ENCODE results near the gene LRRFIP1. TPM values are rescaled to one million over a fixed set of nuclear protein-coding genes. Genes with fewer than 3 reads are reported as not detected.

The LRRFIP1 gene
- total RNA-seq, 1 donor, result 49.0 TPM

DNA sequence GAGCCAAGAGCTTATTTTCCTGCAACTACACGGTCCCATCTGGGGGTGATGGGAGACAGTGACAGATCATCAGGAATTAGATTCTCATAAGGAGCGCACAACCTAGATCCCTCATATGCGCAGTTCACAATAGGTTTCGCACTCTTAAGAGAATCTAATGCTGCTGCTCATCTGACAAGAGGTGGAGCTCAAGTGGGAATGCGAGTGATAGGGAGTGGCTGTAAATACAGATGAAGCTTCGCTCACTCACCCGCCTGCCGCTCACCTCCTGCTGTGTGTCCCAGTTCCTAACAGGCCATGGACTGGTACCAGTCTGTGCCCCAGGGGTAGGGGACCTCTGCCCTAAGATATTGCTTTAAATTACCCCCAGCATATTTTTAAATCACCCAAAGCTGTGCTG, 10.8 kb downstream of the LRRFIP1 start:
- DNase-seq (ENCODE audit: low read depth), result no peak
- no peak overlapping the region for H3K4me3 ChIP-seq (ENCODE audit: low read depth, low read length)
- TF ChIP-seq, protein P1, sequence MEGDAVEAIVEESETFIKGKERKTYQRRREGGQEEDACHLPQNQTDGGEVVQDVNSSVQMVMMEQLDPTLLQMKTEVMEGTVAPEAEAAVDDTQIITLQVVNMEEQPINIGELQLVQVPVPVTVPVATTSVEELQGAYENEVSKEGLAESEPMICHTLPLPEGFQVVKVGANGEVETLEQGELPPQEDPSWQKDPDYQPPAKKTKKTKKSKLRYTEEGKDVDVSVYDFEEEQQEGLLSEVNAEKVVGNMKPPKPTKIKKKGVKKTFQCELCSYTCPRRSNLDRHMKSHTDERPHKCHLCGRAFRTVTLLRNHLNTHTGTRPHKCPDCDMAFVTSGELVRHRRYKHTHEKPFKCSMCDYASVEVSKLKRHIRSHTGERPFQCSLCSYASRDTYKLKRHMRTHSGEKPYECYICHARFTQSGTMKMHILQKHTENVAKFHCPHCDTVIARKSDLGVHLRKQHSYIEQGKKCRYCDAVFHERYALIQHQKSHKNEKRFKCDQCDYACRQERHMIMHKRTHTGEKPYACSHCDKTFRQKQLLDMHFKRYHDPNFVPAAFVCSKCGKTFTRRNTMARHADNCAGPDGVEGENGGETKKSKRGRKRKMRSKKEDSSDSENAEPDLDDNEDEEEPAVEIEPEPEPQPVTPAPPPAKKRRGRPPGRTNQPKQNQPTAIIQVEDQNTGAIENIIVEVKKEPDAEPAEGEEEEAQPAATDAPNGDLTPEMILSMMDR (IDR thresholded peaks at IDR 0.05; ENCODE audit: insufficient read depth, low read length), result no peak

- peak; percentile 10 for DNase-seq (ENCODE audit: low read depth)
- TF ChIP-seq, protein P1 (IDR thresholded peaks at IDR 0.05; ENCODE audit: insufficient read depth, low read length), result no peak
- H3K4me3 ChIP-seq (ENCODE audit: low read depth, low read length), result no peak overlapping the region
These were observed 11.9 kb downstream of the LRRFIP1 start for GRCh38 chr2:237639052-237639835.

DNA sequence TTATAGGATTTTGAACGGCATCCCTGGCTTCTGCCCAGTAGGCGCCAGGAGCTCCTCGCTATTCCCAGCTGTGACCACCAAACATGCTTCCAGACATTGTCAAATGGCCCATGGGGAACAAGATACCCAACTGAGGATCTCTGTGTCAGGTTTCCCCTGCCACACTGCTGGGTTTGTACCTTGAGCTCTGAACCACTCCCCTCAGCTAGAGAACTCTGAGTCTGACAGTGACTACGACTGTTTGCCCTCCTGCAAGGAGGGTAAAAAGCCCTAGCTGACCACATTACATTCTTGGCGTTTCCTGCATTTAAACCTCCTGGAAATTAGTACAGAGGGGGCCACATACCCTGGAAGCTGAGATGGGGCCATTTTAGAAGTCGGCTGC, 12.4 kb downstream of the LRRFIP1 start:
- no peak overlapping the region for H3K4me3 ChIP-seq (ENCODE audit: low read depth, low read length)
- TF ChIP-seq, protein P1 (IDR thresholded peaks at IDR 0.05; ENCODE audit: insufficient read depth, low read length), result no peak
- no peak for DNase-seq (ENCODE audit: low read depth)

GRCh38 chr2:237640493-237640998, 13.2 kb downstream of the LRRFIP1 start:
- H3K4me3 ChIP-seq (ENCODE audit: low read depth, low read length), result no peak overlapping the region
- TF ChIP-seq, protein P1 (IDR thresholded peaks at IDR 0.05; ENCODE audit: insufficient read depth, low read length), result no peak
- DNase-seq (ENCODE audit: low read depth), result no peak

DNA sequence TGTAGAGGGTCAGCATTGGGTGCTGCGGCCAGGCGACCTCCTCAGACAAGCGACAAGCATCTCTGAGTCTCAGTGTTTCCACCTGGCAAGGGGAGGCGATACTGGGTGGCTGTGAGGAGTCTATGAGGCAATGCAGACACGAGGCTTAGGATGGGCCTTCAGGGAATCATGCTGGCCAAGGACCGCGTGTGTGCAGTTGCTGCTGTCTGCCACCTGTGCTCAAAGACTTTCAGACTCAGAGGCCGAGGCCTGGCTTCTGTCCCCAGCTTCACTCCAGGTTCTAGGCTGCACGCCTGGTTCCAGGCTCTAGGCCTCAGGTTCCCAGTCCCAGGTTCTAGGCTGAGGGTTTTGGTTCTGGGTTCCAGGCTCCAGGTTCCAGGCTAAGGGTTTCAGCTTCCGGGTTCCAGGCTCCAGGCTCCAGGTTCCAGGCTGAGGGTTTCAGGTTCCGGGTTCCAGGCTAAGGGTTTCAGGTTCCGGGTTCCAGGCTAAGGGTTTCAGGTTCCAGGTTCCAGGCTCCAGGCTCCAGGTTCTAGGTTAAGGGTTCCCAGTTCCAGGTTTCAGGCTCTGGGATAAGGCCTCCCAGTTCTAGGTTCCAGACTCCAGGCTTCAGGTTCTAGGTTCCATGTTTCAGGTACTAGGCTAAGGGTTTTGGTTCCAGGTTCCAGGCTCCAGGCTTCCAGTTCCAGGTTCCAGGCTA, 14.8 kb downstream of the LRRFIP1 start:
- H3K4me3 ChIP-seq (ENCODE audit: low read depth, low read length), result no peak overlapping the region
- no peak for DNase-seq (ENCODE audit: low read depth)

GRCh38 chr2:237643066-237643465, 15.7 kb downstream of the LRRFIP1 start:
- TF ChIP-seq, protein P1 (IDR thresholded peaks at IDR 0.05; ENCODE audit: insufficient read depth, low read length), result no peak
- no peak overlapping the region for H3K4me3 ChIP-seq (ENCODE audit: low read depth, low read length)
- no peak for DNase-seq (ENCODE audit: low read depth)

More for the DNA sequence above, 14.8 kb downstream of the LRRFIP1 start:
- TF ChIP-seq, protein P1 (IDR thresholded peaks at IDR 0.05; ENCODE audit: insufficient read depth, low read length), result no peak

Data from fibroblast of the aortic adventitia (primary cell).